GM19238 (cell line): ENCODE results near the gene RAD21L1.

ENCODE experiments used
- DNase-seq: peaks from one replicate; pipeline ENCODE4 v3.0.0; 2011; ENCODE audit warnings: low spot score; ENCODE audit not compliant: insufficient read length

The RAD21L1 gene

GRCh38 chr20:1293641-1294379, 68.0 kb downstream of the RAD21L1 start:
- DNase-seq, result no peak

- no peak for DNase-seq
Observed at GRCh38 chr20:1294497-1294896, 68.7 kb downstream of the RAD21L1 start.

GRCh38 chr20:1295276-1295930, 69.6 kb downstream of the RAD21L1 start:
- no peak for DNase-seq

GRCh38 chr20:1296117-1296610, 70.3 kb downstream of the RAD21L1 start:
- no peak for DNase-seq

- DNase-seq, result no peak
Observed at GRCh38 chr20:1296922-1297321, 71.1 kb downstream of the RAD21L1 start.

GRCh38 chr20:1297486-1297885, 71.6 kb downstream of the RAD21L1 start:
- no peak for DNase-seq

GRCh38 chr20:1298166-1298565, 72.3 kb downstream of the RAD21L1 start:
- DNase-seq, result no peak

GRCh38 chr20:1298888-1299511, 73.2 kb downstream of the RAD21L1 start:
- no peak for DNase-seq

GRCh38 chr20:1299522-1299921, 73.7 kb downstream of the RAD21L1 start:
- peak; percentile 36 for DNase-seq

- DNase-seq, result no peak
Observed at GRCh38 chr20:1300083-1300840, 74.4 kb downstream of the RAD21L1 start.

- DNase-seq, result no peak
Observed at GRCh38 chr20:1301031-1301529, 75.2 kb downstream of the RAD21L1 start.

GRCh38 chr20:1302685-1303541, 77.1 kb downstream of the RAD21L1 start:
- no peak for DNase-seq

GRCh38 chr20:1304710-1305515, 79.1 kb downstream of the RAD21L1 start:
- DNase-seq, result no peak
